Common myeloid progenitor, CD34-positive (primary cell): Measurements from ENCODE around the gene PIK3AP1.
A peak's percentile ranks its signal among the peaks of the same experiment; 100 is the strongest.

Experiments
- CTCF ChIA-PET: fragments of 350-600 bp; sonication (Branson Sonifier 250); formaldehyde crosslinking; loops from one replicate; lab custom pipeline; 2021; ENCODE audit warnings: antibody characterized with exemption; lab: Charles Lee
- POLR2A ChIA-PET: fragments of 350-600 bp; sonication (Branson Sonifier 250); formaldehyde crosslinking; loops from one replicate; lab custom pipeline; 2021; ENCODE audit warnings: antibody characterized with exemption; lab: Charles Lee
- DNase-seq, 3 donors: peaks; one replicate each; pipeline versions ENCODE4 v3.0.0 to v3.0.0-alpha.2; 2013
- H3K27ac ChIP-seq, 2 experiments: 1 replicate in 1 of 2; 2 replicates in 1 of 2; pipeline ENCODE4 v1.7.0; 2013; ENCODE audit warnings: inconsistent platforms in 2 of 2, low read length in 2 of 2, mild to moderate bottlenecking in 2 of 2, low read depth in 1 of 2, moderate library complexity in 1 of 2; ENCODE audit not compliant: severe bottlenecking in 2 of 2, insufficient read depth in 1 of 2, poor library complexity in 1 of 2
- H3K27me3 ChIP-seq, 5 experiments: replicated peaks in 2 of 5; 1 replicate in 3 of 5; 2 replicates in 2 of 5; pipeline versions ENCODE4 v1.6.1 to v1.7.0; 2013; ENCODE audit warnings: low read length in 4 of 5, mild to moderate bottlenecking in 2 of 5, moderate library complexity in 2 of 5, inconsistent platforms in 1 of 5; ENCODE audit not compliant: insufficient read depth in 5 of 5, control insufficient read depth in 4 of 5
- H3K36me3 ChIP-seq, 4 experiments: 1 replicate in 2 of 4; 2 replicates in 2 of 4; pipeline versions ENCODE4 v1.6.1 to v1.7.0; 2013; ENCODE audit warnings: low read length in 3 of 4, control low read depth in 1 of 4, mild to moderate bottlenecking in 1 of 4; ENCODE audit not compliant: control insufficient read depth in 4 of 4, insufficient read depth in 4 of 4
- H3K4me1 ChIP-seq, 4 experiments: 1 replicate in 3 of 4; 2 replicates in 1 of 4; pipeline versions ENCODE4 v1.6.1 to v1.7.1; 2013; ENCODE audit warnings: low read length in 3 of 4, mild to moderate bottlenecking in 3 of 4, control low read depth in 1 of 4, inconsistent platforms in 1 of 4, moderate library complexity in 1 of 4; ENCODE audit not compliant: control insufficient read depth in 4 of 4, insufficient read depth in 4 of 4; ENCODE audit errors: control extremely low read depth in 1 of 4
- H3K4me3 ChIP-seq, 7 experiments: 1 replicate in 4 of 7; 2 replicates in 3 of 7; pipeline versions ENCODE4 v1.5.1 to v1.7.0; 2013; ENCODE audit warnings: mild to moderate bottlenecking in 7 of 7, low read length in 6 of 7, moderate library complexity in 6 of 7, inconsistent platforms in 2 of 7, low read depth in 2 of 7, control low read depth in 1 of 7; ENCODE audit not compliant: insufficient read depth in 4 of 7, control insufficient read depth in 1 of 7; ENCODE audit errors: extremely low read depth in 1 of 7
- H3K9me3 ChIP-seq, 5 experiments: 1 replicate in 4 of 5; 2 replicates in 1 of 5; pipeline versions ENCODE4 v1.6.1 to v1.7.1; 2013; ENCODE audit warnings: low read length in 4 of 5, mild to moderate bottlenecking in 2 of 5, inconsistent platforms in 1 of 5, low read depth in 1 of 5, moderate library complexity in 1 of 5; ENCODE audit not compliant: control insufficient read depth in 4 of 5, insufficient read depth in 2 of 5; ENCODE audit errors: control extremely low read depth in 1 of 5
- WGBS: methylation state at CpG from one replicate; pipeline ENCODE4 v1.1.5; 2013; ENCODE audit not compliant: insufficient coverage; 5-methylcytosine and 5-hydroxymethylcytosine counted together

Gene PIK3AP1

DNA sequence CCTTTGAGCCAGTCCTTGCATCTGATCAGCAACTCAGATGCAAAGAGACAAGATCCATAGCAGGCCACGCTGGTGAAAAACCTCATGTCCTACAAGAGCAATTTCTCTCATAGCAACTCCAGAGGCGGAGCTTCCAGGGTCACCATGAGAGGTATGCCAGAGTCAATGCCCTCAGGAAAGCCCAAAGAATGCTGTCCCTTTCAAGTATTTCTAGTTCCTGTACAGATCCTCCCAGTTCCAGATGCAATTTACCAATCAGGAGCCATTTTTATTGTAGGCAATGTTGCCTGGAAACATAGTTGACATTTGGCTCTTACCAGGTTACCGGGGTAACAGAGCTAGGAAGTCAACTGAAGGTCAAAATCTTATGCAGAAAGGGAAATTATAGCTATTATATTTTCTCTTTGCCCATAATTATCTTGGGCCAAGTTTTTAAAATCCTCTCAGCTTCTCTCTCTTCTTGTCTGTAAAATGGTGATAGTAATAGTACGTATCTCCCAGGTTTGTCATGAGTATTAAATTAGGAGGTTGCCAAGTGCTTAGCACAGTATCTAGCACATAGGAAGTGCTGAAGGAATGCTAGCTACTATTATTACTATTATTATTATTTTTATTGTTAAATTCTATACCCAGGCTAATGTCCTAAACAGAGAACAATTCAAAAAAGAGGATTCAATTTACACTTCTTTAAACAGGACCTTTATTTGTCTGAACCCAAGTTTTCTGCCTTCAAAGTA, 87.2 kb downstream of the PIK3AP1 start:
- DNase-seq = peak in 2 of 3 donors; percentile 30 to 38
- H3K9me3 ChIP-seq = peaks cover 0 to 1% (median 0%) of the 10 kb centered on the region in 5 experiments
- ChIA-PET CTCF (interaction anchor here (1.1 to 2.1 kb wide), 4 partner anchors 9 to 193 kb away, joined by 3 to 15 read pairs (median 4); no protein-coding TSS in a partner anchor), POLR2A (no interaction called here)
- H3K27ac ChIP-seq = no peak overlapping the region
- H3K4me1 ChIP-seq = no peaks in the 10 kb centered on the region
- H3K27me3 ChIP-seq = no peaks in the 10 kb centered on the region
- WGBS = 100% methylated on average over 1 of the region's 4 CpGs
- peaks cover 9 to 39% (median 15%) of the 10 kb centered on the region in 4 experiments for H3K36me3 ChIP-seq
- no peak overlapping the region for H3K4me3 ChIP-seq

DNA sequence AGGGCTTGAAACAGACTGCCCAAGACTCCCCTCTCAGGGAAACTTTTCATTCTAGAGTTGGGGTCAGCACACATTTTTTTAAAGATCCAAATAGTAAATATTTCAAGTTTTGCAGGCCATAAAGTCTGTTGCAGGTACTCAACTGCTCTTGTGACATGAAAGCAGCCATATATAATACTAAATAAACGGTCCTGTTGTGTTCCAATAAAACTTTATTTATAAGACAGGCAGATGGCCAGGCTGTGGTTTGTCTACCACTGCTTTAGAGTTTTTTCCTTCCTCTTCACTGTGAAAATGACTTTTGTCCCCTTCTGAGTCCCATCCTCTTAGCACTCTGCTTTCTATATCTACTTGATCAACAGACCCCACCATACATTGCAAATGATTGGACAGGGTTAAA, 93.0 kb downstream of the PIK3AP1 start:
- Histone ChIP-seq H3K27me3 (no peaks in the 10 kb centered on the region), H3K36me3 (peaks cover 26 to 65% (median 45%) of the 10 kb centered on the region in 4 experiments), H3K4me1 (no peaks in the 10 kb centered on the region), H3K9me3 (no peaks in the 10 kb centered on the region), H3K4me3 (no peak overlapping the region), H3K27ac (no peak overlapping the region)
- no peak for DNase-seq
- ChIA-PET POLR2A (no interaction called here), CTCF (no interaction called here)
- no CpG with 5 or more reads among the region's 1 CpG for WGBS

DNA sequence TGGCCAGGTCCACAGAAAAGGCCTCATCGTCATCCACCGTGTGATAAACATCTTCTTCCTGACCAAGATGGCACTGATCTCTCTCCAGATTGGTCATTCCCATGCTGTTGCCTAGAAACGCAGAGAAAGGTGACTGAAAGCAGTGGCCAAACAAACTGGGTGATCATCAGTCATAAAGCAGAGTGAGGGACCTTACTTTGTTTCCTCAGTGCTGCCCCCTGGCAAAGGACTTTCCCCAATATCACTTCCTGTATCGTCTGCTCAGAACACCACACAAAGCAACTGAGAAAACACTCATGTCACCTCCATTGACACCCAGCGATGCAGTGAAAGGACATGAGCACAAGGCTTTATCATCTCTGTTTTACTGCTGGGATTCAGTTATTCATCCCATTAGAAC, 93.5 kb downstream of the PIK3AP1 start:
- POLR2A ChIA-PET = no interaction called here

DNA sequence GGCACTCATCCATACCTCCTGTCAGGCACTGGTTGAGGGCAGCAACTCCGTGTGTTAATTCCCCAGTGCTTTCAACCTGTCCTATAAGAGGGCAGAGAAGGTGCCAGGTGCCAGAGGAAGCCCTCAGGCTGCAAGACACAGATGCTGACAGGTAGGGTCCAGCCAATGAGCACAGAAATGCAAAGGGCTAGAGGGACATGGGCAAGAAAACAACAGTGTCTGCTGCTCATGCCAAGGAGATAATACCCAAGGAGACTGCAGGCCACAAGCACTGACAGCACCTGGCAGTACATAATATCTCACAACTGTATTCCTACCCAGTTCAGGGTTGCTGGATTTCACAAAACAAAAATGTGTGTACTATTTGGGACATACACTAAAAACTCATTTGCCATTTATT, 95.1 kb downstream of the PIK3AP1 start:
- no peak for DNase-seq
- CTCF ChIA-PET = interaction anchor here (2.1 kb wide), 1 partner anchor 15 kb away, joined by 13 read pairs; no protein-coding TSS in a partner anchor
- H3K4me1 ChIP-seq = no peaks in the 10 kb centered on the region
- no peak overlapping the region for H3K4me3 ChIP-seq
- POLR2A ChIA-PET = no interaction called here
- peaks cover 30 to 78% (median 58%) of the 10 kb centered on the region in 4 experiments for H3K36me3 ChIP-seq
- H3K9me3 ChIP-seq = no peaks in the 10 kb centered on the region
- WGBS = 100% methylated on average over 1 of the region's 1 CpG
- no peaks in the 10 kb centered on the region for H3K27me3 ChIP-seq
- H3K27ac ChIP-seq = no peak overlapping the region

More for the DNA sequence above, 93.5 kb downstream of the PIK3AP1 start:
- Histone ChIP-seq H3K4me1 (no peaks in the 10 kb centered on the region), H3K27ac (no peak overlapping the region), H3K36me3 (peaks cover 26 to 70% (median 47%) of the 10 kb centered on the region in 4 experiments), H3K9me3 (no peaks in the 10 kb centered on the region), H3K4me3 (no peak overlapping the region), H3K27me3 (no peaks in the 10 kb centered on the region)
- peak in 2 of 3 donors; percentile 16 to 19 for DNase-seq
- CTCF ChIA-PET = interaction anchor here (0.7 kb wide), 1 partner anchor 10 kb away, joined by 3 read pairs; no protein-coding TSS in a partner anchor
- 97% methylated on average over 5 of the region's 5 CpGs for whole genome bisulfite sequencing

DNA sequence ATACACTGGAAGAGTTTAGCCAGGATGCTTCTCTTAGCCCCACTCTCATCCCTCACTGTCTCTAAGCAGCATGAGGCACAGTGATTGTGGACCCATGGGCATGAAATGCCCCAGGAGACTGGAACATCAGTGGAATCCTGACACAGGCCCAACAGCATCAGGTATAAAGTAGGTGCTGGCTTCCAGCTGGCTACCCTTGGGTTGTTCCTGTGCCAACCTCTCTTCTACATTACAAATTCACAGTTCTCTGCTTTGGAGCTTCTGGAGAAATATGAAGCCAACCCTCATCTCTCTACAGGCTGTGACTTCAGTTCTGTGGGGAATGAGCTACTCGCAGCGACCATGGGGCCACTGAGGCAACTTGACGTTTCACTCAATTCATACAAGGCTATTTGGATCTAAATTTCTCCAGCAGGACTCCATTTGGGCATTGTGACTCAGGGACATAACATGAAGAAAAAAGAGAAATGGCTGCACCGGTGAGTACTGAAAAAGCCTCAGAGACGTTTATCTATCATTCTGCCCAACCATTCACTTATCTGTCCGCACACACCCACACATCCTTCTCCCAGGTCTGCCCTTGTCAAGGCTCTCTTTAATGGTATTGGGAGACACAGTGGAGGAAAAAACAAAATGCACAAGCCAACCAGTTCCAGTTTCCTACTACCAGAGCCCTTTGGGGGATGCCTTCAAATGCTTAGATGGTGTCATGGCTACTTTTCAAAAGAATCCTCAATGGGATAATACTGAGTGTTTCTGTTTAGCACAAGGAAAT, 98.1 kb downstream of the PIK3AP1 start:
- Histone ChIP-seq H3K27me3 (no peaks in the 10 kb centered on the region), H3K27ac (no peak overlapping the region), H3K4me3 (no peak overlapping the region), H3K4me1 (no peaks in the 10 kb centered on the region), H3K36me3 (peaks cover 19 to 93% (median 62%) of the 10 kb centered on the region in 4 experiments), H3K9me3 (no peaks in the 10 kb centered on the region)
- ChIA-PET POLR2A (no interaction called here), CTCF (interaction anchor here (0.7 to 2.1 kb wide), 3 partner anchors 11 to 20 kb away, joined by 3 to 6 read pairs (median 3); no protein-coding TSS in a partner anchor)
- peak in 1 of 3 donors; percentile 6 for DNase-seq
- WGBS = 96% methylated on average over 4 of the region's 6 CpGs

DNA sequence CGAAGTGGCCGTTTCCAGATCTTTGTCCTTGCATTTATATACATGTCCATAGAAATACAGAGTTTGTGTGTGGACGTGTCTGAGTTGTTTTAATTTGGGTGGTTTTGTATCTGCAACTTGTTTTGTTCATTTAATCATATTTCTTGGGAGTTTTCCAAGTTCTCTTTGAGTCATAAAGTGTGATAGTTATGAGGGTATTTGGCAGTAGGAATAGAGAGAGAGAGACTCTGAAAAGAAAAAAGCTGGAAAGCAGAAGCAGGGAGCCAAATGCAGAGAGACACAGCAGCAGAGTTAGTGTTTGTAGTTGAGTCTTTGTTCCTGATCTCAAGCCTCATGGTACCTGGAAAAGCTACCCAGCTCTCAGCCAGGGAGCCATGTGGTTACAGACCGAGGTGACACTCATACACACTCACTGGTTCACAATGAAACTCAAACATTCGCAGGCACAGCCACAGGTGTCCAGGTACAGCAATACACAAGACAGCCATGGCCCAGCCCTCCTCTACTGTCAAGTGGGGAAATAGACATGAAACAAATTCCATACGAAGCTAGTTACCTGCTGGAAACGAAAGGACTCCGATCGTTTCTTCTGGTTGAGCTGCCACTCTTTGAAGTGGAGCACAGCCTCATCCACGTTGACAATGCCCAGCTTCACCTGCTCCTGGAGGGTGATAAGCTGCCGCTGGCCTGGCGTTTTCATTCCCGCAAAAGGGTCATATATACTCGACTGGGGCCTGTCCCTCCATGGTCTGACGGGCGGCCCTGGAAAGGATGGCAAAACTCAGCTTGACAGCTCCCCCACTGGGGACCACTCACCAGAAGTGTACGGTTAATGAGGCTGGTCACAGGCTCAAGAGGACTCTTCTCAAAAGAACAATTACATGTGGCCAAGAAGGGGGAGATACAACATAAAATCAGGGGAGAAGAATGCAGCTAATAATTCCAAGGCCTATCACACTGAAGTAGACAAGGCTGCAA, 100.2 kb downstream of the PIK3AP1 start:
- POLR2A ChIA-PET = no interaction called here
- CTCF ChIA-PET = interaction anchor here (0.6 kb wide), 1 partner anchor 49 kb away, joined by 3 read pairs; no protein-coding TSS in a partner anchor
- no peaks in the 10 kb centered on the region for H3K27me3 ChIP-seq
- H3K9me3 ChIP-seq = no peaks in the 10 kb centered on the region
- peaks cover 20 to 93% (median 65%) of the 10 kb centered on the region in 4 experiments for H3K36me3 ChIP-seq
- no peak overlapping the region for H3K4me3 ChIP-seq
- H3K4me1 ChIP-seq = no peaks in the 10 kb centered on the region
- H3K27ac ChIP-seq = peak overlapping the region in 1 of 2 experiments; percentile 20
- no peak for DNase-seq
- WGBS = 91% methylated on average over 13 of the region's 17 CpGs
